HL-60 (cell line): ENCODE data around the gene SLC37A3.

Experiments
- CTCF ChIP-seq: IDR thresholded peaks from one replicate; pipeline ENCODE4 v1.5.1; 2011; ENCODE audit warnings: low read length, control low read depth, inconsistent platforms; ENCODE audit not compliant: insufficient read depth
- POLR2AphosphoS5 ChIP-seq: IDR thresholded peaks from 2 replicates; pipeline ENCODE4 v1.6.1; 2012; ENCODE audit warnings: low read depth
- REST ChIP-seq: IDR thresholded peaks from 2 replicates; pipeline ENCODE4 v1.6.1; 2012; ENCODE audit warnings: low read depth; ENCODE audit not compliant: insufficient replicate concordance

- TF ChIP-seq CTCF (no peak), POLR2AphosphoS5 (no peak), REST (no peak)
These were observed 82.7 kb downstream of the SLC37A3 start for GRCh38 chr7:140315498-140316164.
